ENCODE results near the gene POM121C.

- TF ChIP-seq SP1 (IDR thresholded peaks at IDR 0.05) (no peak), LEF1 (IDR thresholded peaks at IDR 0.05; ENCODE audit: borderline replicate concordance) (no peak), CTBP1 (IDR thresholded peaks at IDR 0.05; ENCODE audit: borderline replicate concordance) (no peak), ARNT (IDR thresholded peaks at IDR 0.05) (no peak), PKNOX1 (IDR thresholded peaks at IDR 0.05) (0 out of 2 replicates have a peak, but pooled peaks have one; percentile 21), FOXK2 (IDR thresholded peaks at IDR 0.05) (no peak), HDGF (IDR thresholded peaks at IDR 0.05; ENCODE audit: borderline replicate concordance) (no peak), SUZ12 (IDR thresholded peaks at IDR 0.05) (no peak), FOXA1 (IDR thresholded peaks at IDR 0.05) (no peak), ELF4 (IDR thresholded peaks at IDR 0.05) (no peak), FOXM1 (IDR thresholded peaks at IDR 0.05; ENCODE audit: borderline replicate concordance) (no peak)
These were observed 48.7 kb upstream of the POM121C start for GRCh38 chr7:75534727-75535307.
